ENCODE results near the gene KCNQ1. TPM values are rescaled to one million over a fixed set of nuclear protein-coding genes. Genes with fewer than 3 reads are reported as not detected.

The KCNQ1 gene
- total and polyA plus RNA-seq, 2 of the 13 experiments (the other 11 are each of a cell fraction or from before 2014, with no cell fraction given), result 0.02 to 0.08 TPM

DNA sequence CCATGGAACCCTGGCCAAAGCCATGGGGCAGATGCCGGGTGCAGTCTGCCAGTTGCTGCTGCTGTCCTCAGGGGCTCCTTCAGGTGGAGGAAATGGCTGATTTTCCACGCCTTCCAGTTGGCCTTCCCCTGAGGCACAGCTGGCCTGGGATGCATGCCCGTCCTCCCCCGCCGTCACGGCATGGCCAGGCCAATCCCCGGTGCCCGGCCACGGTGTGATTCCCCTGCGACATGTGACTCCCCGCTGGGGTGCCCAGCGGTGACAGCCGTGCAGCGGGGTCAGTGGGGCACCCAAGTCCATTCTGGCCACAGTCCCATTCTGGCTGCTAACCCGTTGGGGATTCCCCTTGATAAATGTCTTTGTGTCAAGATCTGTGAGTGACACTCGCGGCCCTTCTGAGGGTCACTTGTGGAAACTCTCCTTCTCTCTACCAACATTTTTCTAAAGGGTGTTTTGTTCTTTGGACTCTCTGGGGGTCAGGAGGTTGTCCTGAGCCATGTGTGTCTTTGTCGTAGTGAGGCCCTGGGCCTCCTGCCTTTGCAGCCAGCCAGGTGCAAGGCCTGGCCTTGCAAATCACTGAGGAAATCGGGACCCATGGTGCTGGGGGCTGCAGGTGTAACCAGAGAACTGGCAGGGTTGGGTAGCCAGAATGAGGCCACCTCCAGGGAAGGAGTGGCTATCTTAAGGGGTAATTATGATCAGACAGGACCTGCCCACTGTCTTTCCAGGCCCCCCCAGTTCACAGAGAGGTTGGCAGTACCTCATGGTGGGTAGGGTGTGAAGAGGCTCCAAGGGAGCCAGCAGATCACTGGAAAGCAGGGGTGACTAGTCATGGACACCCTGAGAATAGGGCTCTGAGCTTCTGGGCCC lies 217.9 kb downstream of the KCNQ1 start (continued):
- TF ChIP-seq, protein P1, sequence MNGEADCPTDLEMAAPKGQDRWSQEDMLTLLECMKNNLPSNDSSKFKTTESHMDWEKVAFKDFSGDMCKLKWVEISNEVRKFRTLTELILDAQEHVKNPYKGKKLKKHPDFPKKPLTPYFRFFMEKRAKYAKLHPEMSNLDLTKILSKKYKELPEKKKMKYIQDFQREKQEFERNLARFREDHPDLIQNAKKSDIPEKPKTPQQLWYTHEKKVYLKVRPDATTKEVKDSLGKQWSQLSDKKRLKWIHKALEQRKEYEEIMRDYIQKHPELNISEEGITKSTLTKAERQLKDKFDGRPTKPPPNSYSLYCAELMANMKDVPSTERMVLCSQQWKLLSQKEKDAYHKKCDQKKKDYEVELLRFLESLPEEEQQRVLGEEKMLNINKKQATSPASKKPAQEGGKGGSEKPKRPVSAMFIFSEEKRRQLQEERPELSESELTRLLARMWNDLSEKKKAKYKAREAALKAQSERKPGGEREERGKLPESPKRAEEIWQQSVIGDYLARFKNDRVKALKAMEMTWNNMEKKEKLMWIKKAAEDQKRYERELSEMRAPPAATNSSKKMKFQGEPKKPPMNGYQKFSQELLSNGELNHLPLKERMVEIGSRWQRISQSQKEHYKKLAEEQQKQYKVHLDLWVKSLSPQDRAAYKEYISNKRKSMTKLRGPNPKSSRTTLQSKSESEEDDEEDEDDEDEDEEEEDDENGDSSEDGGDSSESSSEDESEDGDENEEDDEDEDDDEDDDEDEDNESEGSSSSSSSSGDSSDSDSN (CRISPR knock-in tag; IDR thresholded peaks at IDR 0.05), result 0 out of 2 replicates have a peak, but pooled peaks have one; percentile 21
- TF ChIP-seq IKZF4 (CRISPR knock-in tag; IDR thresholded peaks at IDR 0.05; ENCODE audit: borderline replicate concordance, low read depth, not compliant biosample characterization) (no peak), ZNF326 (CRISPR knock-in tag; IDR thresholded peaks at IDR 0.05; ENCODE audit: borderline replicate concordance) (peak; percentile 91), GPN1 (CRISPR knock-in tag; IDR thresholded peaks at IDR 0.05; ENCODE audit: borderline replicate concordance) (no peak), POLR2A (IDR thresholded peaks at IDR 0.05; ENCODE audit: insufficient read depth in 1 of 2, low read depth in 2 of 2, low read length in 2 of 2) (peak in 1 of 2 experiments; percentile 11; a peak in 1 of 4 replicates), CENPX (CRISPR knock-in tag; IDR thresholded peaks at IDR 0.05) (no peak), ZNF547 (CRISPR knock-in tag; IDR thresholded peaks at IDR 0.05) (no peak), ATF7-NPFF (CRISPR knock-in tag; IDR thresholded peaks at IDR 0.05; ENCODE audit: low read depth) (no peak), TAF1 (CRISPR knock-in tag; IDR thresholded peaks at IDR 0.05) (0 out of 2 replicates have a peak, but pooled peaks have one; percentile 7), AGO2 (optimal IDR thresholded peaks at IDR 0.05; ENCODE audit: low read depth, low read length) (peak; percentile 99), ZNF432 (CRISPR knock-in tag; IDR thresholded peaks at IDR 0.05; ENCODE audit: borderline replicate concordance) (no peak), EZH2 (conservative IDR thresholded peaks at IDR 0.05; ENCODE audit: low read depth, low read length) (no peak), ZFY (CRISPR knock-in tag; IDR thresholded peaks at IDR 0.05) (peak; percentile 43; the same call in 1 of the 2 replicates), ZNF10 (CRISPR knock-in tag; IDR thresholded peaks at IDR 0.05; ENCODE audit: borderline replicate concordance, low read depth) (no peak), ZC3H13 (CRISPR knock-in tag; IDR thresholded peaks at IDR 0.05) (0 out of 2 replicates have a peak, but pooled peaks have one; percentile 28), RFX1 (IDR thresholded peaks at IDR 0.05) (no peak)
- TF ChIP-seq, protein P2, sequence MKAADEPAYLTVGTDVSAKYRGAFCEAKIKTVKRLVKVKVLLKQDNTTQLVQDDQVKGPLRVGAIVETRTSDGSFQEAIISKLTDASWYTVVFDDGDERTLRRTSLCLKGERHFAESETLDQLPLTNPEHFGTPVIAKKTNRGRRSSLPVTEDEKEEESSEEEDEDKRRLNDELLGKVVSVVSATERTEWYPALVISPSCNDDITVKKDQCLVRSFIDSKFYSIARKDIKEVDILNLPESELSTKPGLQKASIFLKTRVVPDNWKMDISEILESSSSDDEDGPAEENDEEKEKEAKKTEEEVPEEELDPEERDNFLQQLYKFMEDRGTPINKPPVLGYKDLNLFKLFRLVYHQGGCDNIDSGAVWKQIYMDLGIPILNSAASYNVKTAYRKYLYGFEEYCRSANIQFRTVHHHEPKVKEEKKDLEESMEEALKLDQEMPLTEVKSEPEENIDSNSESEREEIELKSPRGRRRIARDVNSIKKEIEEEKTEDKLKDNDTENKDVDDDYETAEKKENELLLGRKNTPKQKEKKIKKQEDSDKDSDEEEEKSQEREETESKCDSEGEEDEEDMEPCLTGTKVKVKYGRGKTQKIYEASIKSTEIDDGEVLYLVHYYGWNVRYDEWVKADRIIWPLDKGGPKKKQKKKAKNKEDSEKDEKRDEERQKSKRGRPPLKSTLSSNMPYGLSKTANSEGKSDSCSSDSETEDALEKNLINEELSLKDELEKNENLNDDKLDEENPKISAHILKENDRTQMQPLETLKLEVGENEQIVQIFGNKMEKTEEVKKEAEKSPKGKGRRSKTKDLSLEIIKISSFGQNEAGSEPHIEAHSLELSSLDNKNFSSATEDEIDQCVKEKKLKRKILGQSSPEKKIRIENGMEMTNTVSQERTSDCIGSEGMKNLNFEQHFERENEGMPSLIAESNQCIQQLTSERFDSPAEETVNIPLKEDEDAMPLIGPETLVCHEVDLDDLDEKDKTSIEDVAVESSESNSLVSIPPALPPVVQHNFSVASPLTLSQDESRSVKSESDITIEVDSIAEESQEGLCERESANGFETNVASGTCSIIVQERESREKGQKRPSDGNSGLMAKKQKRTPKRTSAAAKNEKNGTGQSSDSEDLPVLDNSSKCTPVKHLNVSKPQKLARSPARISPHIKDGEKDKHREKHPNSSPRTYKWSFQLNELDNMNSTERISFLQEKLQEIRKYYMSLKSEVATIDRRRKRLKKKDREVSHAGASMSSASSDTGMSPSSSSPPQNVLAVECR (CRISPR knock-in tag; IDR thresholded peaks at IDR 0.05; ENCODE audit: borderline replicate concordance), result 0 out of 2 replicates have a peak, but pooled peaks have one; percentile 6
- TF ChIP-seq, protein P3, sequence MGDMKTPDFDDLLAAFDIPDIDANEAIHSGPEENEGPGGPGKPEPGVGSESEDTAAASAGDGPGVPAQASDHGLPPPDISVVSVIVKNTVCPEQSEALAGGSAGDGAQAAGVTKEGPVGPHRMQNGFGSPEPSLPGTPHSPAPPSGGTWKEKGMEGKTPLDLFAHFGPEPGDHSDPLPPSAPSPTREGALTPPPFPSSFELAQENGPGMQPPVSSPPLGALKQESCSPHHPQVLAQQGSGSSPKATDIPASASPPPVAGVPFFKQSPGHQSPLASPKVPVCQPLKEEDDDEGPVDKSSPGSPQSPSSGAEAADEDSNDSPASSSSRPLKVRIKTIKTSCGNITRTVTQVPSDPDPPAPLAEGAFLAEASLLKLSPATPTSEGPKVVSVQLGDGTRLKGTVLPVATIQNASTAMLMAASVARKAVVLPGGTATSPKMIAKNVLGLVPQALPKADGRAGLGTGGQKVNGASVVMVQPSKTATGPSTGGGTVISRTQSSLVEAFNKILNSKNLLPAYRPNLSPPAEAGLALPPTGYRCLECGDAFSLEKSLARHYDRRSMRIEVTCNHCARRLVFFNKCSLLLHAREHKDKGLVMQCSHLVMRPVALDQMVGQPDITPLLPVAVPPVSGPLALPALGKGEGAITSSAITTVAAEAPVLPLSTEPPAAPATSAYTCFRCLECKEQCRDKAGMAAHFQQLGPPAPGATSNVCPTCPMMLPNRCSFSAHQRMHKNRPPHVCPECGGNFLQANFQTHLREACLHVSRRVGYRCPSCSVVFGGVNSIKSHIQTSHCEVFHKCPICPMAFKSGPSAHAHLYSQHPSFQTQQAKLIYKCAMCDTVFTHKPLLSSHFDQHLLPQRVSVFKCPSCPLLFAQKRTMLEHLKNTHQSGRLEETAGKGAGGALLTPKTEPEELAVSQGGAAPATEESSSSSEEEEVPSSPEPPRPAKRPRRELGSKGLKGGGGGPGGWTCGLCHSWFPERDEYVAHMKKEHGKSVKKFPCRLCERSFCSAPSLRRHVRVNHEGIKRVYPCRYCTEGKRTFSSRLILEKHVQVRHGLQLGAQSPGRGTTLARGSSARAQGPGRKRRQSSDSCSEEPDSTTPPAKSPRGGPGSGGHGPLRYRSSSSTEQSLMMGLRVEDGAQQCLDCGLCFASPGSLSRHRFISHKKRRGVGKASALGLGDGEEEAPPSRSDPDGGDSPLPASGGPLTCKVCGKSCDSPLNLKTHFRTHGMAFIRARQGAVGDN (CRISPR knock-in tag; IDR thresholded peaks at IDR 0.05), result peak; percentile 48

Data from HepG2 (cell line).